Cardiac muscle cell (in vitro differentiated cells and primary cell): ENCODE results near the gene RET. TPM values are rescaled to one million over a fixed set of nuclear protein-coding genes. Genes with fewer than 3 reads are reported as not detected.

Experiments
- DNase-seq, 2 donors: peaks; one replicate each; pipeline versions ENCODE4 v3.0.0 to v3.0.0-alpha.2; 2010 to 2017; ENCODE audit warnings: low read depth in 1 of 2, low spot score in 1 of 2
- H3K27ac ChIP-seq: fragments of 200-600 bp; sonication (generic); 2 replicates; pipeline ENCODE4 v1.5.1; 2016
- H3K27me3 ChIP-seq: fragments of 200-600 bp; sonication (generic); 2 replicates; pipeline ENCODE4 v1.6.0; 2016; ENCODE audit warnings: control low read depth
- H3K36me3 ChIP-seq: fragments of 200-600 bp; sonication (generic); 2 replicates; pipeline ENCODE4 v1.5.1; 2016; ENCODE audit warnings: control low read depth
- H3K4me1 ChIP-seq: fragments of 200-600 bp; sonication (generic); 2 replicates; pipeline ENCODE4 v1.8.1; 2017; ENCODE audit warnings: low read depth, mild to moderate bottlenecking, mixed run types
- H3K4me3 ChIP-seq: fragments of 200-600 bp; sonication (generic); 2 replicates; pipeline ENCODE4 v1.5.1; 2016; ENCODE audit warnings: mild to moderate bottlenecking
- H3K9me3 ChIP-seq: fragments of 200-600 bp; sonication (generic); 2 replicates; pipeline ENCODE4 v1.5.1; 2017; ENCODE audit warnings: low read depth, mild to moderate bottlenecking, control low read depth
- polyA plus RNA-seq: library from polyadenylated mRNA; unstranded; fragments of >200 nt; fragmentation: Nextera tagmentation; extraction: Ambion mirVana; gene quantifications from 2 replicates; pipeline ENCODE4 v1.2.1, GENCODE V29; 2016
- total RNA-seq: library from RNA; depleted of rRNA; stranded (reverse); fragments of >200 nt; gene quantifications from 2 replicates; pipeline ENCODE4 v1.2.3, GENCODE V29; 2016
- TF ChIP-seq, protein P1 (sequence below): IDR thresholded peaks from 2 replicates; pipeline ENCODE4 v1.5.1; 2012; ENCODE audit warnings: low read depth, mild to moderate bottlenecking, low read length

Gene RET
- total RNA-seq (0.07 and 0.09 TPM in 2 replicates), polyA plus RNA-seq (not detected in 2 replicates)

DNA sequence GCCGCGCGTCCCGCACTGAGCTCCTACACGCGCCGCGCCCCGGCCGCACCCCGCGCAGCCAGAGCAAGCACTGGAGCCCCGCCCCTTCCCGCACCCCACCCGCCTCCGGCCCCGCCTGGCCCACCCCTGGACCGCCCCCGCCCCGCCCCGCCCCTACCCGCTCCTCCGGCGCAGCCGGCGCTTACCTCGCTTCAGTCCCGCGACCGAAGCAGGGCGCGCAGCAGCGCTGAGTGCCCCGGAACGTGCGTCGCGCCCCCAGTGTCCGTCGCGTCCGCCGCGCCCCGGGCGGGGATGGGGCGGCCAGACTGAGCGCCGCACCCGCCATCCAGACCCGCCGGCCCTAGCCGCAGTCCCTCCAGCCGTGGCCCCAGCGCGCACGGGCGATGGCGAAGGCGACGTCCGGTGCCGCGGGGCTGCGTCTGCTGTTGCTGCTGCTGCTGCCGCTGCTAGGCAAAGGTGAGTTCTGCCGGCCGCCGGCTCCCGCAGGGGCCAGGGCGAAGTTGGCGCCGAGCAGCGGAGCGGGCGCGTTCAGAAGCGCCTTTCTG lies at the start of gene RET:
TSS of gene RET (plus strand) at position 194 of the 545 bp plus-strand sequence. CDS start at position 384, 190 bp downstream.
- no peaks in the 10 kb centered on the region for H3K36me3 ChIP-seq
- TF ChIP-seq, protein P1, sequence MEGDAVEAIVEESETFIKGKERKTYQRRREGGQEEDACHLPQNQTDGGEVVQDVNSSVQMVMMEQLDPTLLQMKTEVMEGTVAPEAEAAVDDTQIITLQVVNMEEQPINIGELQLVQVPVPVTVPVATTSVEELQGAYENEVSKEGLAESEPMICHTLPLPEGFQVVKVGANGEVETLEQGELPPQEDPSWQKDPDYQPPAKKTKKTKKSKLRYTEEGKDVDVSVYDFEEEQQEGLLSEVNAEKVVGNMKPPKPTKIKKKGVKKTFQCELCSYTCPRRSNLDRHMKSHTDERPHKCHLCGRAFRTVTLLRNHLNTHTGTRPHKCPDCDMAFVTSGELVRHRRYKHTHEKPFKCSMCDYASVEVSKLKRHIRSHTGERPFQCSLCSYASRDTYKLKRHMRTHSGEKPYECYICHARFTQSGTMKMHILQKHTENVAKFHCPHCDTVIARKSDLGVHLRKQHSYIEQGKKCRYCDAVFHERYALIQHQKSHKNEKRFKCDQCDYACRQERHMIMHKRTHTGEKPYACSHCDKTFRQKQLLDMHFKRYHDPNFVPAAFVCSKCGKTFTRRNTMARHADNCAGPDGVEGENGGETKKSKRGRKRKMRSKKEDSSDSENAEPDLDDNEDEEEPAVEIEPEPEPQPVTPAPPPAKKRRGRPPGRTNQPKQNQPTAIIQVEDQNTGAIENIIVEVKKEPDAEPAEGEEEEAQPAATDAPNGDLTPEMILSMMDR: no peak
- H3K27ac ChIP-seq: no peak within 1 kb of the TSS
- peak in 1 of 2 donors; percentile 44 for DNase-seq
- H3K27me3 ChIP-seq: peaks cover 74% of the 10 kb centered on the region
- peak within 1 kb of the TSS; percentile 32 for H3K4me3 ChIP-seq
- H3K9me3 ChIP-seq: no peaks in the 10 kb centered on the region
- no peaks in the 10 kb centered on the region for H3K4me1 ChIP-seq

DNA sequence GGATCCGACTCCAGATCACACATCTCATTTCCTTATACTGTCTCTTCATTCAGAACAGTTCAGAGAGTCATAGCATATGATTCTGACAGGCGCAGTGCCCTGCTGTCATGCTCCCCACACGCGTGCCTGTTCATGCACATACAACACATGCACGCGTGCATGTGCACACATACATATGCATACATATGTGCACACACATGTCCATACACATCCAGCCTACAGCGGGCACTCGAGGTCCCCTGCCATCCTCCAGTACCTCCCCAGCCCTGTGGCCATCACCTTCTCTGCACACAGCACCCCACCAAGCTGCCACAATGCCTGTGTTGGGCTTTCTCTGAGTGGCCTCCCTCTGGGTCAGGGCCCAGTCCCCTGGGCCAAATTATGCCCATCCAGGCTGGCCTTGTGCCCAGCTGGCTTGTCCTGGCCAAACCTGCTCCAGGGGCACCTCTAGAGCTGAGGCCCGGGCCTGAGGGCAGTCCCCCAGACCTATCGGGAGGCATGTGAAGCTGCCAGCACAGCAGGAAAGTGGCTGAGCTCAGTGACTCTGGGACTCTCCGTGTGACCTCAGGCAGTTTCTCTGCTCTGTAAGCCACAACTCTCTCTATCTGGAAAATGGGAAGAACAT lies 49.4 kb upstream of the RET start:
- no peak for DNase-seq

DNA sequence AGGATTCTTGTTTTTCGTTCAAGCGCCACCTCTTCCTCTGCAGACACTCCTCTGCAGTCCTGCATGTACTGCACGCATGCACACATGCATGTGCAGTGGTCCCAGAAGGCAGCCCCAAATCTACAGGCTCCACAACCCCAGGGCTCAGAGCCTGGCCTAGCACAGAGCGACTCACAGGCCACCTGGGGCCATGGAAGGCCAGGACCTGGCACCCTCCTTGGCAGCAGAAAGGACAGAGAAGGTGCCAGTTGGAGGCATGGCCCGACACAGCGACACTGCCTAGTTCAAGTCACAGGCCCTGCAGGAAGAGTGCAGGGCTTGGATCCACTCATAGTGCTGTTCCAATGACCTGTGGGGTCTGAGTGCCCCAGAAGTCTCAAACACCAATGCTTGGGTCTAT lies 48.7 kb upstream of the RET start:
- Histone ChIP-seq H3K27ac (no peak overlapping the region), H3K4me1 (peaks cover 5% of the 10 kb centered on the region), H3K27me3 (peaks cover 17% of the 10 kb centered on the region), H3K4me3 (no peak overlapping the region), H3K36me3 (no peaks in the 10 kb centered on the region), H3K9me3 (no peaks in the 10 kb centered on the region)
- TF ChIP-seq, protein P1: no peak
- no peak for DNase-seq

More for the DNA sequence above, 49.4 kb upstream of the RET start:
- Histone ChIP-seq H3K27ac (no peak overlapping the region), H3K9me3 (no peaks in the 10 kb centered on the region), H3K27me3 (peaks cover 17% of the 10 kb centered on the region), H3K36me3 (no peaks in the 10 kb centered on the region), H3K4me1 (peaks cover 5% of the 10 kb centered on the region), H3K4me3 (no peak overlapping the region)
- TF ChIP-seq, protein P1: no peak

DNA sequence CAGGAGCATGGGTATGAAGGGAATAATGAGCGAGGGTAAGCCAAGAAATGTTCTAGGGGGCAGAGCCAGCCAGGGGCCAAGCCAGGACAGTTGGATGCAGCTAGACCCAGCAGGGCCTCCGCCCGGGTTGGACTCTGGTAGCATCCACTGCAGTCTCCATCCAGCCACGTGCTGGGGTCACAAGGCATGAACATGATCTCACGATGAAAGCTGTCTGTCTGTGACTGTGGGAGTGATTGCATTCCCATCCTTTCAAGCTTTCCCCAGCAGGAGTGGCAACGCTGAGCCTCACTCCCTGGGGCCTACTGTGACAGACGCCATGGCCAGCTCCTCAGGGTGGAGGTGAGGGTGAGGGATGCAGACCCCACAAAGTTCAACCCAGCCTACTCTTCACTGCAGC lies 47.8 kb upstream of the RET start:
- Histone ChIP-seq H3K36me3 (no peaks in the 10 kb centered on the region), H3K27ac (no peak overlapping the region), H3K4me3 (no peak overlapping the region), H3K9me3 (no peaks in the 10 kb centered on the region), H3K4me1 (peaks cover 5% of the 10 kb centered on the region), H3K27me3 (peaks cover 17% of the 10 kb centered on the region)
- no peak for DNase-seq
- TF ChIP-seq, protein P1: no peak

DNA sequence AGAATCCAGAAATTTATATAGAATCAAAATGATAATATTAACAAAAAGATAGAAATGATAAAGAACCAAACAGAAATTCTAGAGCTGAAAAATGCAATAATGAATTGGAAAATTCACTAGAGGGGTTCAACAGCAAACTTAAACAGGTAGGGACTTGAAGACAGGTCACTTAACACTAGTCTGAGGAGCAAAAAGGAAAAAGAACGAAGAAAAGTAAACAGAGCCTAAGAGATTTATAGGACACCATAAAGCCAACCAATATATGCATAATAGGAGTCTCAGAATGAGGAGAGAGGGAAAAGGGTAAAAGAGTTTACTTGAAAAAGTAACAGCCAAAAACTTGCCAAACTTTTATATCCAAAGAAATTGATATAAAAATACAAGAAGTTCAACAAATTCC lies 44.3 kb upstream of the RET start:
- Histone ChIP-seq H3K4me1 (no peaks in the 10 kb centered on the region), H3K4me3 (no peak overlapping the region), H3K27me3 (no peaks in the 10 kb centered on the region), H3K36me3 (no peaks in the 10 kb centered on the region), H3K27ac (no peak overlapping the region), H3K9me3 (no peaks in the 10 kb centered on the region)
- no peak for DNase-seq
- TF ChIP-seq, protein P1: no peak
